Common myeloid progenitor, CD34-positive (primary cell): ENCODE results near the gene DCHS2.

Experiments used
- CTCF ChIA-PET: fragments of 350-600 bp; sonication (Branson Sonifier 250); formaldehyde crosslinking; loops from one replicate; lab custom pipeline; 2021; ENCODE audit warnings: antibody characterized with exemption; lab: Charles Lee
- POLR2A ChIA-PET: fragments of 350-600 bp; sonication (Branson Sonifier 250); formaldehyde crosslinking; loops from one replicate; lab custom pipeline; 2021; ENCODE audit warnings: antibody characterized with exemption; lab: Charles Lee
- DNase-seq, 3 donors: peaks; one replicate each; pipeline versions ENCODE4 v3.0.0 to v3.0.0-alpha.2; 2013
- H3K27ac ChIP-seq, 2 experiments: 1 replicate in 1 of 2; 2 replicates in 1 of 2; pipeline ENCODE4 v1.7.0; 2013; ENCODE audit warnings: inconsistent platforms in 2 of 2, low read length in 2 of 2, mild to moderate bottlenecking in 2 of 2, low read depth in 1 of 2, moderate library complexity in 1 of 2; ENCODE audit not compliant: severe bottlenecking in 2 of 2, insufficient read depth in 1 of 2, poor library complexity in 1 of 2
- H3K27me3 ChIP-seq, 5 experiments: replicated peaks in 2 of 5; 1 replicate in 3 of 5; 2 replicates in 2 of 5; pipeline versions ENCODE4 v1.6.1 to v1.7.0; 2013; ENCODE audit warnings: low read length in 4 of 5, mild to moderate bottlenecking in 2 of 5, moderate library complexity in 2 of 5, inconsistent platforms in 1 of 5; ENCODE audit not compliant: insufficient read depth in 5 of 5, control insufficient read depth in 4 of 5
- H3K36me3 ChIP-seq, 4 experiments: 1 replicate in 2 of 4; 2 replicates in 2 of 4; pipeline versions ENCODE4 v1.6.1 to v1.7.0; 2013; ENCODE audit warnings: low read length in 3 of 4, control low read depth in 1 of 4, mild to moderate bottlenecking in 1 of 4; ENCODE audit not compliant: control insufficient read depth in 4 of 4, insufficient read depth in 4 of 4
- H3K4me1 ChIP-seq, 4 experiments: 1 replicate in 3 of 4; 2 replicates in 1 of 4; pipeline versions ENCODE4 v1.6.1 to v1.7.1; 2013; ENCODE audit warnings: low read length in 3 of 4, mild to moderate bottlenecking in 3 of 4, control low read depth in 1 of 4, inconsistent platforms in 1 of 4, moderate library complexity in 1 of 4; ENCODE audit not compliant: control insufficient read depth in 4 of 4, insufficient read depth in 4 of 4; ENCODE audit errors: control extremely low read depth in 1 of 4
- H3K4me3 ChIP-seq, 7 experiments: 1 replicate in 4 of 7; 2 replicates in 3 of 7; pipeline versions ENCODE4 v1.5.1 to v1.7.0; 2013; ENCODE audit warnings: mild to moderate bottlenecking in 7 of 7, low read length in 6 of 7, moderate library complexity in 6 of 7, inconsistent platforms in 2 of 7, low read depth in 2 of 7, control low read depth in 1 of 7; ENCODE audit not compliant: insufficient read depth in 4 of 7, control insufficient read depth in 1 of 7; ENCODE audit errors: extremely low read depth in 1 of 7
- H3K9me3 ChIP-seq, 5 experiments: 1 replicate in 4 of 5; 2 replicates in 1 of 5; pipeline versions ENCODE4 v1.6.1 to v1.7.1; 2013; ENCODE audit warnings: low read length in 4 of 5, mild to moderate bottlenecking in 2 of 5, inconsistent platforms in 1 of 5, low read depth in 1 of 5, moderate library complexity in 1 of 5; ENCODE audit not compliant: control insufficient read depth in 4 of 5, insufficient read depth in 2 of 5; ENCODE audit errors: control extremely low read depth in 1 of 5
- WGBS: methylation state at CpG from one replicate; pipeline ENCODE4 v1.1.5; 2013; ENCODE audit not compliant: insufficient coverage; 5-methylcytosine and 5-hydroxymethylcytosine counted together

DCHS2 gene

DNA sequence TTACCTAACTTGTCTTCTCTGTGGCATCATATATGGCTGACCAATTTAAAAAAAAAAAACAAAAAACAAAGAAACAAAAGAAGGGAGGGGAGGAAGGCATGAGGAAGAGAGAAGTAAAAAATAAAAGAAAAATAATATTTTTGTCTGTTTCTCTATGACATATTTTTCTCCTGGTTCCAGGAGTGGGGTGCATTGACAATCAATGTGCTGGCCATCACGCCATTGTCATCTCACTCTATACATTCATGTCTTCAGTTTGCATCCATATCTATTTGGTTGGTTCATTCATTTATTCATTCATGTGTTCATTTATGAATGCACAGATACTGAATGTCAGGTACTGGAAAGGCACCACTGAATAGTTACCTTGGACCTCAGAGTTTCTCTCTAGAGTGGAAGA lies 183.4 kb downstream of the DCHS2 start:
- DNase-seq = no peak
- ChIA-PET CTCF (interaction anchor here (0.8 kb wide), 1 partner anchor 173 kb away, joined by 3 read pairs; no protein-coding TSS in a partner anchor), POLR2A (no interaction called here)
- H3K27me3 ChIP-seq = peaks cover 0 to 3% (median 0%) of the 10 kb centered on the region in 5 experiments
- no peaks in the 10 kb centered on the region for H3K36me3 ChIP-seq
- H3K9me3 ChIP-seq = no peaks in the 10 kb centered on the region
- H3K27ac ChIP-seq = no peak overlapping the region
- no CpG with 5 or more reads among the region's 1 CpG for WGBS
- no peak overlapping the region for H3K4me3 ChIP-seq
- no peaks in the 10 kb centered on the region for H3K4me1 ChIP-seq

DNA sequence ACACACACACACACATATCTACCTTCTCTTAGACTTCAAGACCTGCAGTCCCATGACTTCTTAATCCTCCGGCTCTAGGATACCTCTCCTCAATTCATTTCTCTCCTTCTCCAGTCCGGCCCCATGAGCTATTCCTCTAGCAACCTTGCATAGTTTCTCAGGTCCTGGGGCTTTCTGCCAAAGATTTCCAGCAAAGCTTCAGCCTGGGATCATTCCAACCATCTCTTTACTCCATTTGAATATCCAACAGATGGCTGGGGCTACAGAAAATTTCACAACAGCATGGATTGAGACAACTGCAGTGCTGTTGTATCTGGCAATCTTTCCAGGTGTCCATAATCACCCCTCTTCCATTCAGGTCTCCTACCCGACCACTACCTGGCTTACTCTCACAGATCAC lies 184.1 kb downstream of the DCHS2 start:
- no peaks in the 10 kb centered on the region for H3K9me3 ChIP-seq
- H3K4me1 ChIP-seq = no peaks in the 10 kb centered on the region
- no peak for DNase-seq
- ChIA-PET CTCF (no interaction called here), POLR2A (no interaction called here)
- H3K36me3 ChIP-seq = no peaks in the 10 kb centered on the region
- H3K27ac ChIP-seq = no peak overlapping the region
- no peak overlapping the region for H3K4me3 ChIP-seq
- WGBS = 97% methylated on average over 3 of the region's 3 CpGs
- H3K27me3 ChIP-seq = peaks cover 0 to 2% (median 0%) of the 10 kb centered on the region in 5 experiments

DNA sequence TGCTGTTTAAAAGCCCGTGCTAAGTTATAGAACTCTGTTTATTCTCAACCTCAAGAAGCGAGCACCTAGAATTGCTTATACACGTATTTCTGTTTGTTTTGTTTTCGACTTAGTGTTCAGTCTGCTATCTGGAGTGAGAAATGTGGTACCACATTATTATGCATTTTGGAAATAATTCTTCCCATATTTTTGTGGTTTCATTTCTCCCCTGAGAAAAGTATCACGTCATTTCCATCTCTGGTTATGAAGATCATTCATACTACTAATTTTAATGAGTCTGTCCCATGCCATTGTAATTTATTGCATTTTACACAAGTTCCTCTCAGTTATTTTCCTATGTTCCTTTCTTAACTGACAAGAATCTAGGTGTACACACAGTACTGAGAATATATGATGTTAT lies 186.0 kb downstream of the DCHS2 start:
- Histone ChIP-seq H3K27ac (no peak overlapping the region), H3K4me3 (no peak overlapping the region), H3K4me1 (no peaks in the 10 kb centered on the region), H3K36me3 (no peaks in the 10 kb centered on the region), H3K9me3 (no peaks in the 10 kb centered on the region), H3K27me3 (peaks cover 0 to 2% (median 0%) of the 10 kb centered on the region in 5 experiments)
- 73% methylated on average over 3 of the region's 5 CpGs for WGBS
- no peak for DNase-seq
- ChIA-PET CTCF (no interaction called here), POLR2A (no interaction called here)

GRCh38 chr4:154304679-154305078 lies 186.9 kb downstream of the DCHS2 start:
- Histone ChIP-seq H3K27ac (no peak overlapping the region), H3K4me3 (no peak overlapping the region), H3K9me3 (no peaks in the 10 kb centered on the region), H3K36me3 (no peaks in the 10 kb centered on the region), H3K27me3 (peaks cover 0 to 2% (median 0%) of the 10 kb centered on the region in 5 experiments), H3K4me1 (no peaks in the 10 kb centered on the region)
- WGBS = 87% methylated on average over 4 of the region's 5 CpGs
- no peak for DNase-seq
- ChIA-PET POLR2A (no interaction called here), CTCF (no interaction called here)

DNA sequence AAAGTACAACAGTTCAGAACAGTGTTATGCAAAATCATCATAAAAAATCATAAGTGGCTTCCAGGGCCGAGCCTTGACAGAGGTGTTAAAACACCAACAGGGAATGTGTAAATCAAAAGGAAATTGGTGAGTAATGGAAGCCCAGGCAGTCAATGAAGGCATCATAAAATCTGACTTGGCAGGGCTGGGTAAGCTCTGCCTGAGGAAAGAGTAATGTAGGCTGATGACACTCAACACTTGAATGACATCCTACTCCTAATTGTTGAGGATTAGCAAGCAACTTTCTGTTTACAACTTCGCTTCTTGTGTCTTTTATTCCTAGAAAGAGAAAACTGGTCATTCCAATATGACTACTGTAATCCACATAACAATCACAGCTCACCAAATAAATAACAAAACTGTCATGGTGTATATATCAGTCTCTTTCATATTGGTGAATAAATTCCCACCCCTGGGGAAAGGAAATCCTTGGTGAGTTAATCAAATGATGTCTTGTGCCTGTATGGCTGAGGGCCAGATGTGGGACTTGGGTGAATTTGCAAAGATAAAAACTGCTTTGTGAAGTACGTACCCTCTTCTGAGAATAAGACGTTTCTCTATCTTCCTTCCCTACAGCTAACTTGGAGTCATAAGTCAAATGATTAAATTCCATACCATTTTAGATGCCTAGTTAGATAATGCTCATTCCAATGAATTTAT lies 196.8 kb downstream of the DCHS2 start:
- WGBS = 71% methylated on average over 1 of the region's 4 CpGs
- Histone ChIP-seq H3K9me3 (no peaks in the 10 kb centered on the region), H3K36me3 (no peaks in the 10 kb centered on the region), H3K4me3 (no peak overlapping the region), H3K27ac (no peak overlapping the region), H3K27me3 (peaks cover 0 to 4% (median 0%) of the 10 kb centered on the region in 5 experiments), H3K4me1 (no peaks in the 10 kb centered on the region)
- ChIA-PET POLR2A (no interaction called here), CTCF (no interaction called here)
- no peak for DNase-seq

GRCh38 chr4:154293427-154293826 lies 198.2 kb downstream of the DCHS2 start:
- ChIA-PET POLR2A (no interaction called here), CTCF (no interaction called here)
- H3K27me3 ChIP-seq = peaks cover 0 to 4% (median 0%) of the 10 kb centered on the region in 5 experiments
- H3K36me3 ChIP-seq = no peaks in the 10 kb centered on the region
- WGBS = 92% methylated on average over 9 of the region's 9 CpGs
- no peaks in the 10 kb centered on the region for H3K9me3 ChIP-seq
- no peaks in the 10 kb centered on the region for H3K4me1 ChIP-seq
- no peak for DNase-seq
- H3K4me3 ChIP-seq = no peak overlapping the region
- H3K27ac ChIP-seq = no peak overlapping the region

DNA sequence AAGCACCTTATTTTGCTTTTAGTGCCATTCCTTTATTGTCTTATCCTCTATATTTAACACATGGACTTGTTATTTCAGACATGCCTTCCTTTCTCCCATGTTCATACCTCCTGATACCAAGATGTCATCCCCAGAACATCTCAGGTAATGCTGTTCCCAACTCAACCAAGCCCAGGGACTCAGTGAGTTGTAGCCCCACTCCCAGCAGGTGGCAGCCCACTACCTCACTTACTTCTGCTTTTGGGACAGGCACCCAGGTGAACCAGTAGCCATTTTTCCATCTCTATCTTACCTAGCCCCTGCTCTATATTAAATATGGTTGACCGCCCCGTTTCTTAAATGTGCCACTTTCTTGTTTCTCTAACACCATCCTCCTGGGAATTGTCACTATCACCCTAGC lies 199.0 kb downstream of the DCHS2 start:
- H3K9me3 ChIP-seq = no peaks in the 10 kb centered on the region
- H3K4me1 ChIP-seq = no peaks in the 10 kb centered on the region
- ChIA-PET POLR2A (no interaction called here), CTCF (no interaction called here)
- DNase-seq = peak in 1 of 3 donors; percentile 1
- 100% methylated on average over 1 of the region's 2 CpGs for WGBS
- H3K36me3 ChIP-seq = no peaks in the 10 kb centered on the region
- H3K27ac ChIP-seq = no peak overlapping the region
- H3K4me3 ChIP-seq = no peak overlapping the region
- H3K27me3 ChIP-seq = peaks cover 0 to 4% (median 0%) of the 10 kb centered on the region in 5 experiments
